ENCODE measurements around the gene AUNIP. TPM values are rescaled to one million over a fixed set of nuclear protein-coding genes. Genes with fewer than 3 reads are reported as not detected.

AUNIP gene
- polyA plus RNA-seq, 1 of the 3 experiments (the other 2 are of a cell fraction) = 1.9 TPM

- DNase-seq = no peak
- ChIA-PET POLR2A (no interaction called here), CTCF (no interaction called here)
Measured at GRCh38 chr1:25867210-25867991, 8.1 kb upstream of the AUNIP start.

GRCh38 chr1:25866288-25866687 lies 7.0 kb upstream of the AUNIP start:
- H3K9me3 ChIP-seq = no peaks in the 10 kb centered on the region
- CTCF ChIA-PET = no interaction called here

More at GRCh38 chr1:25867210-25867991, 8.1 kb upstream of the AUNIP start:
- 89% methylated on average over 9 of the region's 9 CpGs for WGBS (ENCODE audit: low lambda C conversion rate)
- Histone ChIP-seq H3K9me2 (no peaks in the 10 kb centered on the region), H3K27ac (ENCODE audit: low read depth in 2 of 2, low read length in 1 of 2) (no peak overlapping the region), H3K27me3 (ENCODE audit: insufficient read depth) (no peaks in the 10 kb centered on the region), H2AFZ (ENCODE audit: low read depth) (no peak overlapping the region), H3K36me3 (replicated peaks in 1 of 2; ENCODE audit: control insufficient read depth in 1 of 2, insufficient read depth in 2 of 2, low read length in 1 of 2) (peaks cover 0 to 4% of the 10 kb centered on the region in 2 experiments), H3K9ac (no peak overlapping the region), H3F3A (replicated peaks; ENCODE audit: insufficient read depth) (peaks cover 4% of the 10 kb centered on the region), H3K4me3 (ENCODE audit: low read depth in 2 of 2, low read length in 1 of 2) (no peak overlapping the region), H3K79me2 (ENCODE audit: insufficient read depth) (no peaks in the 10 kb centered on the region), H3K9me3 (no peaks in the 10 kb centered on the region), H3K4me2 (no peak overlapping the region), H3K4me1 (ENCODE audit: control insufficient read depth in 1 of 2, insufficient read depth in 2 of 2, low read depth in 1 of 2, low read length in 1 of 2) (no peaks in the 10 kb centered on the region; a peak in 1 of 4 replicates), H4K20me1 (ENCODE audit: insufficient read depth) (no peaks in the 10 kb centered on the region)
- no peak for TF ChIP-seq GATA2 (CRISPR knock-in tag; IDR thresholded peaks at IDR 0.05)
- TF ChIP-seq MXI1 (IDR thresholded peaks at IDR 0.05; ENCODE audit: low read depth, low read length) = no peak
- no peak for TF ChIP-seq RXRA (IDR thresholded peaks at IDR 0.05; ENCODE audit: borderline replicate concordance, low read depth)
- no peak for TF ChIP-seq GABPA (IDR thresholded peaks at IDR 0.05; ENCODE audit: low read depth)

More at GRCh38 chr1:25866288-25866687, 7.0 kb upstream of the AUNIP start:
- Histone ChIP-seq H3K27me3 (ENCODE audit: insufficient read depth) (no peaks in the 10 kb centered on the region), H3F3A (replicated peaks; ENCODE audit: insufficient read depth) (no peaks in the 10 kb centered on the region), H2AFZ (ENCODE audit: low read depth) (no peak overlapping the region), H3K9ac (no peak overlapping the region), H3K4me3 (ENCODE audit: low read depth in 2 of 2, low read length in 1 of 2) (no peak overlapping the region), H4K20me1 (ENCODE audit: insufficient read depth) (no peaks in the 10 kb centered on the region), H3K27ac (ENCODE audit: low read depth in 2 of 2, low read length in 1 of 2) (no peak overlapping the region), H3K79me2 (ENCODE audit: insufficient read depth) (no peaks in the 10 kb centered on the region), H3K4me2 (no peak overlapping the region), H3K9me2 (no peaks in the 10 kb centered on the region), H3K4me1 (ENCODE audit: control insufficient read depth in 1 of 2, insufficient read depth in 2 of 2, low read depth in 1 of 2, low read length in 1 of 2) (no peaks in the 10 kb centered on the region), H3K36me3 (replicated peaks in 1 of 2; ENCODE audit: control insufficient read depth in 1 of 2, insufficient read depth in 2 of 2, low read length in 1 of 2) (peaks cover 0 to 4% of the 10 kb centered on the region in 2 experiments)
- POLR2A ChIA-PET = no interaction called here
- WGBS (ENCODE audit: low lambda C conversion rate) = 82% methylated on average over 1 of the region's 1 CpG
- TF ChIP-seq ZBTB33 (IDR thresholded peaks at IDR 0.05; ENCODE audit: borderline replicate concordance, low read depth) (no peak), RAD21 (IDR thresholded peaks at IDR 0.05; ENCODE audit: low read length) (no peak), RFX5 (IDR thresholded peaks at IDR 0.05; ENCODE audit: low read length) (no peak)
- no peak for DNase-seq
